Heart left ventricle (tissue), 13 donors: ENCODE data around the gene PRMT7.

ENCODE experiments used
- CTCF ChIP-seq, 12 donors: fragments of 200-600 bp; sonication (generic) in 4 of 12; IDR thresholded peaks; one replicate each; pipeline versions ENCODE4 v1.5.0 to v1.8.0; 2018 to 2022; ENCODE audit warnings: antibody characterized with exemption in 12 of 12, mild to moderate bottlenecking in 5 of 12
- POLR2A ChIP-seq, 2 donors: fragments of 450-650 bp; IDR thresholded peaks; one replicate each; pipeline ENCODE4 v1.6.1; 2017; ENCODE audit warnings: antibody characterized with exemption in 2 of 2, mild to moderate bottlenecking in 2 of 2, moderate library complexity in 2 of 2
- donor health status: ischemic (EF 13 %, LVEDD 7.1; RV severe dilation, severe dysfunction).
- donor health status: DM: no; HTN: yes; CAD: no.
- donor health status: DM: no; HTN: no; CAD: no.
- donor health status: ischemic (EF 25% LVEDD 6.9; RV normal size, moderate dysfunction).
- donor health status: ischemic (EF 25% LVEDD 5.7; RV mildly dilated, moderate dysfunction).
- donor health status: ischemic (EF 35%, LVEDD 5.7; RV mildly dilated, moderate dysfunction).
- donor health status: nonischemic (EF 11% LVEDD 7.7; RV severe dilation, severe dysfunction).
- donor health status: DM: yes; HTN: yes; CAD: no.
- donor health status: PGD.
- donor health status: ischemic (EF 29% LVEDD 5.4; RV normal size, mild dysfunction).
- donor health status: nonischemic (EF 23%, LVEDD 6.1; RV moderate dilation, normal function).

GRCh38 chr16:68349838-68350410, 39.1 kb downstream of the PRMT7 start:
- no peak for TF ChIP-seq CTCF (IDR thresholded peaks at IDR 0.05)
- no peak for TF ChIP-seq POLR2A (IDR thresholded peaks at IDR 0.05)
